ENCODE data around the gene GNA12.
"Not testable (repeated sequence)": the region's sequence is repeated elsewhere in the genome, so short reads cannot be mapped to it uniquely, and the experiment has no call there.

Gene GNA12

DNA sequence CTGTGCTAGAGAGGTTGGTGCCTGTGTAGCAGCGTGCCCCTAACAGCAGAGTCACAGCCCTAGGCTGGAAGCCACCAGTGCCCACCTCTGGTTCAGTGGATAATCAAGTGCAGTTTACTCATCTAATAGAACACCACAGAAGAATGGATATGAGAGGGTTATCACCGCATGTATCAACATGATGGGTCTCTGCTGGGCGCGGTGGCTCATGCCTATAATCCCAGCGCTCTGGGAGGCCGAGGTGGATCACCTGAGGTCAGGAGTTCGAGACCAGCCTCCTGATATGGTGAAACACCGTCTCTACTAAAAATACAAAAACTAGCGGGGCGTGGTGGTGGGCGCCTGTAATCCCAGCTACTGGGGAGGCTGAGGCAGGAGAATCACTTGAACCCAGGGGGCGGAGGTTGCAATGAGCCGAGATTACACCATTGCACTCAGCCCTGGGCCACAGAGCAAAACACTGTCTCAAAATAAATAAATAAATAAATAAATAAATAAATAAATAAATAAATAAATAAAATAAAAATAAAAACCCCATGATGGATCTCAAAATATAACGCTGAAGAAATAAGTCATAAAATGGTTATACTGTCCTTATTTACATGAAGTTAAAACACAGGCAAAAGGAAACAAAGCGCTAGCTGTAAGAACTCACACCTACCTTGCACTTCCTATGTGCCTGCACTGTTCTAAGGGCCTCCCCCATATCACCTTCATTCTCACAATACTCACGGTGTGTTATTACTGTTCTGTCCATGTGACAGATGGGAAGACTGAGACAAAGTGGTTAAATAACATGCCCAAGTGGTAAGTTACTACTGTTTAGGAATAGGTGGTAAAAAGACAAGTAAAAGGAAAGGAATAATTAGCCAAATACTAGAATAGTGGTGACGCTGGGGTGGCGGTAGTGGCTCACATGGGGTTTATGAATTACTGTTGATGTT lies 85.2 kb downstream of the GNA12 start:
- in situ Hi-C loops (cut with HindIII; ENCODE audit: low sequenced_read_pairs): no loop called here

DNA sequence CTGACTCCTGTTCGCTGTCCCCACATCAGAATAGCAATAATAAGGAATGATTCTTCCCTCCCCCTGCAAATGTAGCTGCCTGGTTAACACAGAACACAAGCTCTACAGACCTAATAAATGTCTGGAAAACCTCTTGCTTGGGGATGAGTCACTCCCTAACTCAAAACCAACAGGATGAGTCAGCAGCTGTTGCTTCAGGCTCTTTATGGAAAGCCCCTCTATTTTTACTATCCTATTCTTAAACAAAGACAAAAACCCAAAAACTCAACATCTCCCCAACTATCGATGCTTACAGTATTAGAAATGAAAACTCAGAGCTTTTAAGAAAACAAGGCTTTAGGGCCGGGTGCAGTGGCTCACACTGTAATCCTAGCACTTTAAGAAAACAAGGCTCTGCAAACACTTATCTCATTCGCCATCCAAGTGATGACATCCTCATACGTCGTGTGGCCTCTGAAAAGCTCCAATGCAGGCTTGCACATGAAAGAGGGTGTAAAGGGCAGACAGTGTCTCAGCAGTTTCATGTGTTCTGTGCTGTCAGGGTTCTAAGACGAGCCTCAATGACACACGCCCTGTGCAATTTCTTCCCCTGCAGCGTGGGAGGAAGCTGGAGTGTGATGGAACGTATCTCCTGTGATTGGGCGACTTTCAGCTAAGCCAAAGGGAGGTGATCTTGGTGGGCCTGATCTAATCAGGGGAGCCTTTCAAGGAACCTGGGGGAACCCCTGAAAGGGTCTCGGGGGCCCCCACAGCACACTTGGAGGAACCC lies 86.0 kb downstream of the GNA12 start:
- in situ Hi-C loops (cut with HindIII; ENCODE audit: low sequenced_read_pairs): no loop called here

- in situ Hi-C loops (cut with HindIII; ENCODE audit: low sequenced_read_pairs): no loop called here
Observed at GRCh38 chr7:2757361-2757903, 86.7 kb downstream of the GNA12 start.

GRCh38 chr7:2755531-2755930 lies 88.6 kb downstream of the GNA12 start:
- in situ Hi-C loops (cut with HindIII; ENCODE audit: low sequenced_read_pairs): no loop called here

- in situ Hi-C loops (cut with HindIII; ENCODE audit: low sequenced_read_pairs): no loop called here
Observed at GRCh38 chr7:2754912-2755311, 89.2 kb downstream of the GNA12 start.

GRCh38 chr7:2754086-2754485 lies 90.0 kb downstream of the GNA12 start:
- in situ Hi-C loops (cut with HindIII; ENCODE audit: low sequenced_read_pairs): no loop called here

- in situ Hi-C loops (cut with HindIII; ENCODE audit: low sequenced_read_pairs): no loop called here
Observed at GRCh38 chr7:2753148-2753547, 91.0 kb downstream of the GNA12 start.

GRCh38 chr7:2751086-2751485 lies 93.0 kb downstream of the GNA12 start:
- in situ Hi-C loops (cut with HindIII; ENCODE audit: low sequenced_read_pairs): no loop called here

GRCh38 chr7:2750004-2750407 lies 94.1 kb downstream of the GNA12 start:
- in situ Hi-C loops (cut with HindIII; ENCODE audit: low sequenced_read_pairs): no loop called here

GRCh38 chr7:2748684-2749083 lies 95.4 kb downstream of the GNA12 start:
- in situ Hi-C loops (cut with HindIII; ENCODE audit: low sequenced_read_pairs): not testable (repeated sequence)

GRCh38 chr7:2743523-2744185 lies 100.5 kb downstream of the GNA12 start:
- in situ Hi-C loops (cut with HindIII; ENCODE audit: low sequenced_read_pairs): not testable (repeated sequence)

DNA sequence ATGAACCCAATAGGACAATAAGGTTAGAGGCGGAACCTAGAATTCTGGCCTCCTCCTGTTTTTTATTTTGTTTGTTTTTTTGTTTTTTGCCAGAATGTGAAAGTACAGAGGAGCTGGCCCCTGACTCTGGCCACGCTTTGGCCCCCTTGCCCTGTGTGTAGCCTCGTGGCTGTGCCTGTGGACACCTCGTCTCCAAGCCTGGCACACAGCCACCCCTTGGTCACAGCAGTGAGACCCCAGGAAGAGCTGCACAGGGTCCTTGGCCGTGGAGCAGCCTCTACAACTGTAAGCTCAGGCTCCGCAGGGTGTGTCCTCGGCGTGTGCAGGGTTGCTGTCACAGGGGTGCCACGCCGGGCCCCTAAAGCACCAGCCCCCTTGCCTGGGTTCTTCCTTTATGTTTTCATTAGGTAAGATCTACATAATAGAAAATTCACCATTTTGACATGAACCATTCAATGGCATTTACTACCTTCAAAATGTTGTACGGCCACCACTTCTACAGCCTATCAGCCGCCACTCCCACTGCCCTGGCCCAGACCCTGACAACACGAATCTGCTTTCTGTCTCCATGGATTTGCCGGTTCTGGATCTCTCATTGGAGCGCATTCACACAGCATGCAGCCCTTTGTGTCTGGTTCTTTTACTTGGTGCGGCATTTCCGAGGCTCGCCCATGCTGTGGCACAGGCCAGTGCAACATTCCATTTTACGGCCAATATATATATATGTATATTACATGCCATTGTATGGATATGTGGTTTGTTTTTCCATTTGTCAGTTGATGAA lies 105.2 kb downstream of the GNA12 start:
- in situ Hi-C loops (cut with HindIII; ENCODE audit: low sequenced_read_pairs): no loop called here

DNA sequence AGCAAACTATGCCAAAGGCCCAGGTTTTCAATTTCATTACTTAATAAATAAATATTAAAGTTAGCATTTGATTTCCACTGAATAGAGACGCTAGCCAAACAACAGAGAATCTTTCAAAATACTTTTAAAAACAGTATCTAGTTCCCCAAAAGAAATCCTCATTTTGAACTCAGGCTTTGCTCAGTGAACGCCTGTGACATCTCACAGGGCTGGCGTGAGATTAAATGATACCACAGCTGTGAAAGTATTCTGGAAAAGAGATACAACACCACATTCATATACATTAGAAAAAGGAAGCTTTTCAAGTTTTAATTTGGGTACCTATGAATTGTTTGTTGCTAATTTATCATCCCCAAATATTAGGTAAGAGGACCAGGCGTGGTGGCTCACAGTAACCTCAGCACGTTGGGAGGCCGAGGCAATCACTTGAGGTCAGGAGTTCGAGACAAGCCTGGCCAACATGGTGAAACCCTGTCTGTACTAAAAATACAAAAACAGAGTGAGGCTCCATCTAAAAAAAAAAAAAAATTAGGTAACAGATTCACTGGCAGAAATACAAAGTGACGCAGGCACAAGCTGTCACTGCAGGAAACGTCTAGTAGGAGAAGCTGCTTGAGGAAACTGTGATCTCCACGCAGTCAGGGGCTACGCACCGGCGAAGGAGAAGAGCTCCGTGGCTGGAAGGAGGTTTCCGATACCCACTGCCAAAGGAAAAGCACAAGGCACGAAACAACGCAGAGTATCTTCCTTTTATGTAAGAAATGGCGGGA lies 106.2 kb downstream of the GNA12 start:
- in situ Hi-C loops (cut with HindIII; ENCODE audit: low sequenced_read_pairs): no loop called here

GRCh38 chr7:2737005-2737743 lies 106.9 kb downstream of the GNA12 start:
- in situ Hi-C loops (cut with HindIII; ENCODE audit: low sequenced_read_pairs): not testable (repeated sequence)

DNA sequence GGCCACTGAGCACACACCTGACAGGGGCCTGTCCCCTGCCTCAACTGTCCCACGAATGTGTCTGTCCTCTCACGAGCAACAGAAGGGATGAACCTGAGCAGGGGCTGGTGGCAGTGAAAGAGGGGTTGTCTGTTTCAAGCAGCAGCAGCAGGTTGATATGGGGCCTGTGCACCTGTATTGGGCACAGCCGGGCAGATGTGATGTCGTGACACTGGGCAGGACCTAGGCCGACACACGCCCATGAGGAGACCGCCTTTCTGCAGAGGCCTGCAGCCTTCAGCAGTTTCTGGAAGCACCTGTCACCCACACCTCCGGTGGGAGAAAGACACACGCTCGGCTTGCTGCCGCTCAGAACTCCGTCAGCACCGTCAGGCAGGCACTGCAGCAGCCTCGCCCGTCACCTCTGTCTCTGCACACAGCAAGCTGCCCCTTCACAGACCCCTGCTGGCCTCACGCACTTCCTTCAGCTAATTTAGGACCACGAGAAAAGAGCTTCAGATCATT lies 107.6 kb downstream of the GNA12 start:
- in situ Hi-C loops (cut with HindIII; ENCODE audit: low sequenced_read_pairs): no loop called here

DNA sequence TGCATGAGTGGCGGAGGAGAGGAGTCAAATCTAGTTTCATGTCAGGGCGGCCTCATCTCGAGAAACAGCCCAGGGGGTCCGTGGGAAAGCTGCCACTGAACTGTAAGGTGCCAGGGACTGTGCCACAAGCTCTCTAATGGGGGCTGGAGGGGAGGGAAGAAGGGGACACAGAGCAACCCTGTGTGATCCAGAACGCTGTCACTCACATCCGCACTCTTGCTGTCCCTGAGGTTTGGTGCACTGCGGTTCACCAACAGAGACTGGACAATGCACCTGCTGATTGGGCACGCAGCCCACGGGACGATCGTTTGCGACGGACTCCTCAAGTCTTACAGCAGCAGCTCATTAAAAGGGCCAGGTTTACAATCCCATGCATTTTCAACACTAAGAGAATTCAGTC lies 108.4 kb downstream of the GNA12 start:
- in situ Hi-C loops (cut with HindIII; ENCODE audit: low sequenced_read_pairs): no loop called here

DNA sequence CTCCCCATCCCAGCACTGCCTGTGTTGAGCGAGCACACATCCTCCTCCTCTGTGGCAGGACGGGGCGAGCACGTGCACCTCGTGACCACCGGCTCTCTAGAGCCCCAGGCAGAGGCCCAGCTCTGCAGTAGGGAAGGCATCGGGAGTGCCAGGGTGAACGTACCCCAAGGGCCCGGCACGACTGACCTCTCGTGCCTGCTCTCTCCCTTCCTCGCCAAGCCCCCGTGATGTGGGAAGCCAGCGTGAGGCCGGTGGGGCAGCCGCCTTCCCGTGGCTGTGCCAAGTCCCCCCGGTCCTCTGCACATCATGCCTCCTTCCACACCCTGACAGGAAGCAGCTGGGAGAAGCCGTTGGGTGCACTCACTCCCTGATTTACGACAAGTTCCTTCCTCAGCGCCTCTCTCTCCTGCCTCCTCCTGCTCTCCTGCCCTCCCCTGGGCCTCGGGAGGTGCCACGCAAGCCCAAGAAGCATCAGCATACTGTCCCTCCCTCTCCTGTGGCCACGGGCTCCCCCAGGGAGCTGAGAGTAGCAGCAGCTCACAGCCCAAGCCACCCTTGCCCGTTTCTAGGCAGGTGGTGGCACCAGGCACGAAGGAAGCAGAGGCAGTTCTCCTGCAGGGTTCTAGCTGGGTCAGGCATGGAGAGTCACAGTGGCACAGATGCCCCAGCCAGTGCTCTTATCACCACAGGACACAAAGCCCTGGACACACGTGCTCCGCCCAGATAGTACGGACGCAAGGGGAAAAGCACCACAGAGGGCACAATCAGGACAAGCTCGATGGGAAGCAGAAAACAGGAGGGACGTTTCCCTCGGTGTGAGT lies 109.1 kb downstream of the GNA12 start:
- in situ Hi-C loops (cut with HindIII; ENCODE audit: low sequenced_read_pairs): no loop called here
